SK-N-DZ (cell line): ENCODE data around the gene ANKRD36.
"Not testable (repeated sequence)": the region's sequence is repeated elsewhere in the genome, so short reads cannot be mapped to it uniquely, and the experiment has no call there.

ENCODE experiments used
- DNase-seq: peaks from one replicate; pipeline ENCODE4 v3.0.0-alpha.2; 2015; ENCODE audit warnings: low spot score

Gene ANKRD36

GRCh38 chr2:97113882-97114255 lies 916 bp downstream of the ANKRD36 start:
- not testable (repeated sequence) for DNase-seq

- DNase-seq, result not testable (repeated sequence)
Measured at GRCh38 chr2:97129090-97129489, 16.1 kb downstream of the ANKRD36 start.

- DNase-seq, result not testable (repeated sequence)
Measured at GRCh38 chr2:97144016-97144415, 31.1 kb downstream of the ANKRD36 start.

GRCh38 chr2:97166548-97166947 lies 53.6 kb downstream of the ANKRD36 start:
- not testable (repeated sequence) for DNase-seq

- DNase-seq, result not testable (repeated sequence)
Measured at GRCh38 chr2:97167938-97168337, 55.0 kb downstream of the ANKRD36 start.

GRCh38 chr2:97168583-97168982 lies 55.6 kb downstream of the ANKRD36 start:
- DNase-seq, result not testable (repeated sequence)

- DNase-seq, result not testable (repeated sequence)
Measured at GRCh38 chr2:97180391-97180790, 67.4 kb downstream of the ANKRD36 start.

- not testable (repeated sequence) for DNase-seq
Measured at GRCh38 chr2:97195349-97195748, 82.4 kb downstream of the ANKRD36 start.

- DNase-seq, result not testable (repeated sequence)
Measured at GRCh38 chr2:97197251-97197650, 84.3 kb downstream of the ANKRD36 start.

- DNase-seq, result not testable (repeated sequence)
Measured at GRCh38 chr2:97200887-97201286, 87.9 kb downstream of the ANKRD36 start.

- not testable (repeated sequence) for DNase-seq
Measured at GRCh38 chr2:97202643-97203250, 89.8 kb downstream of the ANKRD36 start.

- no peak for DNase-seq
Measured at GRCh38 chr2:97210325-97210724, 97.4 kb downstream of the ANKRD36 start.

GRCh38 chr2:97215025-97215424 lies 102.1 kb downstream of the ANKRD36 start:
- not testable (repeated sequence) for DNase-seq

- not testable (repeated sequence) for DNase-seq
Measured at GRCh38 chr2:97230848-97231585, 118.1 kb downstream of the ANKRD36 start.

- not testable (repeated sequence) for DNase-seq
Measured at GRCh38 chr2:97232981-97233380, 120.0 kb downstream of the ANKRD36 start.

GRCh38 chr2:97233660-97234295 lies 120.8 kb downstream of the ANKRD36 start:
- not testable (repeated sequence) for DNase-seq

- not testable (repeated sequence) for DNase-seq
Measured at GRCh38 chr2:97261192-97261591, 148.2 kb downstream of the ANKRD36 start.

GRCh38 chr2:97266449-97266848 lies 153.5 kb downstream of the ANKRD36 start:
- DNase-seq, result not testable (repeated sequence)

GRCh38 chr2:97267411-97268074 lies 154.6 kb downstream of the ANKRD36 start:
- peak; percentile 11 for DNase-seq

- DNase-seq, result peak; percentile 0
Measured at GRCh38 chr2:97268075-97268591, 155.2 kb downstream of the ANKRD36 start.

GRCh38 chr2:97276232-97276798 lies 163.4 kb downstream of the ANKRD36 start:
- DNase-seq, result not testable (repeated sequence)
